Measurements from ENCODE around the gene RAPGEF6. TPM values are rescaled to one million over a fixed set of nuclear protein-coding genes. Genes with fewer than 3 reads are reported as not detected.
"Not testable (repeated sequence)": the region's sequence is repeated elsewhere in the genome, so short reads cannot be mapped to it uniquely, and the experiment has no call there.

RAPGEF6 gene
- total RNA-seq, 2 donors from 2014 or later: 18.9 to 19.9 TPM

DNA sequence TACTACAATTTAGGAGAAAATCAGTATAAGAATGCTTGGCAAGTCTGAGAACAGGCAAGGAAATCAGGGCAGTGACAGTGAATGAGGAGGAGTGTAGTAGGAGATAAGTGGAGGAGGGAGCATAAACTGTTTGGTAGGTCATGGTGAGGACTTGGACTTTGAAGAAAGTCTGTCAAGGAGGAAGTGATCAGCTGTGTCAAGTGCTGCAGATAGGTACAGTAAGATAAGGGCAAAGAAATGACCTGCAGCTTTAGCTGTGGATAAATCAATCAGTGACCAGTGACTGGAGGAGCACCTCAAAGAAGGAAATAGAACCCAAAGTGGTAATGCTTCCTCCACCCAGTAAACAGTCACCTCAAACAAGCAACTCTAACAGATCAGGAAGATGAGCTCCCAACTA is 106.3 kb downstream of the RAPGEF6 start:
- intact Hi-C loops (cut with DNase I): no loop called here
- no peak for DNase-seq (ENCODE audit: low spot score)

DNA sequence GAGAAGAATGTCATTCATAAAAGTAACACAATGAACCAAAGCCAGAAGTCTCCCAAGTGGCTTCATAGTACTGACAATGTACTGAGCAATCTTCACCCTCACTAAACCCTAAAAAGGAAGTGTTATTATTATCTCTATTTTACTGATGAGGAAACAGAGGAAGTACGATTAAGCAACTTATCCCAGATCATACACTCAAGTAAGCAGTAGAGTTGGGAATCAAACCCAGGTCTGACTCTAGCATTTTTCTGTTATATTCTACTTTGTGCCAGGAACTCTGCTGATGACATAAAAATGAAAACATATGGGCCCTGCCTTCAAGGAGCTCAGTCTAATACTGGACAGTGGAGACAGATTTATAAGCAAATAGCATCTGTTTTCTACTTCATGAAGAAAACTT is 109.2 kb downstream of the RAPGEF6 start:
- no peak for DNase-seq (ENCODE audit: low spot score)
- intact Hi-C loops (cut with DNase I): no loop called here

DNA sequence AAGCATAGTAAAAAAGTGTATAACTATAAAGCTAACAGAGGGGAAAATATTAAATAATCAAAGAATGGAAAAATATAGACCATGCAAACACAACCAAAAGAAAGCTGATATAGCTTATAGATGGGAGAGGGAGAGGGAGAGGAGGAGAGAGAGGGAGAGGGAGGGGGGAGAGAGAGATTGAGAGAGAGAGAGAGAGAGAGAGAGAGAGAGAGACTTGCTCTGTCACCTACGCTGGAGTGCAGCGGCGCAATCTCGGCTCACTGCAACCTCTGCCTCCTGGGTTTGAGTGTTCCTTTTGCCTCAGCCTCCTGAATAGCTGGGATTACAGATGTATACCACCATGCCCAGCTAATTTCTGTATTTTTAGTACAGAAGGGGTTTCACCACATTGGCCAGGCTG is 110.6 kb downstream of the RAPGEF6 start:
- intact Hi-C loops (cut with DNase I): no loop called here
- DNase-seq (ENCODE audit: low spot score): no peak

DNA sequence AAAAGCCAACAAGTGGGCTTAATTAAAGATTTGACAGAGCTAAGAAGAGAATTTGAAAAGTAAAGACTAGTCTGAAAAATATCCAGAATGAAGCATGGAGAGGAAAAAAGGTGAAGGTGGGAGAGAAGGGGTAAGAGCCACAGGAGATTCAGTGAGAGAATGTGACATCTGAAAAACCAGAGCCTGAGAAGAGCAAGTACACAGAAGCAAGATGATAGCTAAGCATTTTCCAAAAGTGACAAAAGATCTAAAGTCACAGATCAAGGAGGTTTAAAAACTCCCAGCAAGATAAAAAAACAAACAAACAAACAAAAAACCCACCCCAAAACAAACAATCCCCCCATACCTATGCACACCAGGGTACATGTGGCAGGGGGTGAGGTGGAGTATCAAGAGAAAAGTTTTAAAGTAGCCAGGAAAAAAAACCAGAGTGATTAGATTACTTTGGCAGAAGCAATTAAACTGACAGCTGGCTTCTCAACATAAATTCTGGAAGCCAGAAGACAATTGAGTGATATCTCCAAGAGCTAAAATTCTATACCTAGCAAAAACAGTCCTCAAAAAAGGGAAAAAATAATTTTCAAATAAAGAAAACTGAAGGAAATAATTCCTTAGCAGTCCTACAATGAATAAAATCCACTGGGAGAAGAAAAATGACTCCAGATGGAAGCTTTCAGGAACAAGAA is 111.4 kb downstream of the RAPGEF6 start:
- intact Hi-C loops (cut with DNase I): no loop called here

DNA sequence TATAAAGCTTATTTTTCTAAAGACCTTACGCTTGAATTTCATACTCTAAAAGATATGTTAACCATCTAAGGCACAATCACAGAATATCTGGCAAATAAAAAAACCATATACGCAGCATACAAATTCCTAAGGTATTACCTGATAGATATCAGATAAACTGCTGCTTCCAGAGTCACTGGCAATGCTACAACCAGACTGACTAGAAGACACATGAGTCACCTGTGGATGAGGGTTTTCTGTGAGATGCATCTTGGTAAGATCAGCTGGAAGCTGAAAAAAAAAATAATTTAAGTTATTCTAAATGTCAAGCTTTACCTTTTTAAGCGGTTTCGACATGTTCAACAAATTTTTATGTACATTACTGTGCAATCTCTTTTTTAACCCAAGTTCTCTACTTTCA is 113.8 kb downstream of the RAPGEF6 start:
- intact Hi-C loops (cut with DNase I): no loop called here
- no peak for DNase-seq (ENCODE audit: low spot score)

More for the DNA sequence above, 111.4 kb downstream of the RAPGEF6 start:
- no peak for DNase-seq (ENCODE audit: low spot score)

DNA sequence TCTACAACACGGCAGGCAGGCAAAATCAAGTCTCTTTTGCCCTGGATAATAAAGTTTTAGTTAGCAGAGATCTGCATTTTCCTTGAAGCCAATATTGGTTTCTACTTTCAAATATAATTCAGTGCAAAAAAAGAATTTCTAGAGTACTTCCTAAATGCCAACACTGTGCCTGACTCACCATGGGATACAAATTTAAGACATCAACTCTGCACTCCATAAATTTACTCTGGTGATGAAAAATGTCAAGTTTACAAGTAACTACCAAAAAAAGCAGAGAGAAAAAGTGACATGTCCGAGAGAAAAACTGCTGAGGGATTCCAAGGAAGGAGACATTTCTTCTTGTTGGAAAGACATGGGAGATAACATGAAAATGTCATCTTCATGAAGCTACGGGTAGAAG is 119.7 kb downstream of the RAPGEF6 start:
- no peak for DNase-seq (ENCODE audit: low spot score)
- intact Hi-C loops (cut with DNase I): no loop called here

DNA sequence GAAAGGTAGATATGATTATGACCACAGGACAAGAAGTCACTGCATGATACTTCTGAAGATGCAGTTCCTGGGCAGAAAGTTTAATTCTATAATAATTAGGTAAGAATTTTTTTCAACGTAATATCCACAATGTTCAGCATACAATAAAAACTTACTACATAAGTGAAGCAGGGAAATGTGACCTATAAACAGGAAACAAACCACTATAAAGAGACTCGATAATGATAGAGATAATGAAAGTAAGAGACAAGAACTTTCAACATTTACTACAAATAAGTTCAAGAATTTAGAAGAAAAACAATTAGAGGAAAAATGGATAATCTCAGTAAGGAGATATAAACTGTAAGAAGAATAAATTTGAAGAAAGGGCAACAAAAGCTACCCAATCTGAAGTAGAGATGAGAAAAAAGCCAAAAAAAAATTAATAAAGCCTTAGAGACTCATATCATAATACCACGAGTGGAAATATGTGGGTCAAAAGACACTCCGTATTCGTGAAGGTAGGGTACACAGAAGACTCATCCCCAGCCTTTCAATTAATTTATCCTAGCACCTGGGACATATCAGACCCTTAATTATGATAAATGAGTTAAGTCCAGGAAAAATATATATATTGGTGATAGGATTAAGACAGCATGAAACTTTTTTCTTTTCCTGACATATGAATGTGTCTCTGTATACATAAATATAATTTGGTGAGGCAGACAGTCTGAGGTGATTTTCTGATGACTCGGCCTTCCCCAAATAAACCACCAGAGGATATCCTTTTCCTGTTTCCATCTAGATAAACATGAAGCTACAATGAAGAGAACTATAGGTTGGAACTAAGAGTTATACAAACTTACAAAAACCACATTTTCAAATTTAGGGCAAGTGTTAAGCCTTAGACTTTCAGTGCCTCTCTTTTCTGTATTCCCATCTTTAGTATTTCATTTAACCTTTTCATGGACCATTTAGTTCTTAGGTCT is 120.4 kb downstream of the RAPGEF6 start:
- DNase-seq (ENCODE audit: low spot score): no peak
- intact Hi-C loops (cut with DNase I): no loop called here

DNA sequence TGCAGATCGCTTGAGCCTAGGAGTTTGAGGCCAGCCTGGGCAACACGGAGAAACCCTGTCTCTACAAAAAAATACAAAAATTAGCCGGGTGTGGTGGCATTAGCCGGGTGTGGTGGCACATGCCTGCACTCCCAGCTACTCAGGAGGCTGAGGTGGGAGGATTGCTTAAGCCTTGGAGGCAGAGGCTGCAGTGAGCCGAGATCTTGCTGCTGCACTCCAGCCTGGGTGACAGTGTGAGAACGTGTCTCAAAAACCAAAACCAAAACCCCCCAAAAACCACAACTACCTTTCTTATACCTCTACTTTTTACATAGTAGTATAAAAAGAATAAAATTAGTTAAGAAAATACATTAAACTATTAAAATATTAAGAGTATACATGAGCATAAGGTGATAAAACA is 121.2 kb downstream of the RAPGEF6 start:
- intact Hi-C loops (cut with DNase I): no loop called here
- DNase-seq (ENCODE audit: low spot score): no peak

DNA sequence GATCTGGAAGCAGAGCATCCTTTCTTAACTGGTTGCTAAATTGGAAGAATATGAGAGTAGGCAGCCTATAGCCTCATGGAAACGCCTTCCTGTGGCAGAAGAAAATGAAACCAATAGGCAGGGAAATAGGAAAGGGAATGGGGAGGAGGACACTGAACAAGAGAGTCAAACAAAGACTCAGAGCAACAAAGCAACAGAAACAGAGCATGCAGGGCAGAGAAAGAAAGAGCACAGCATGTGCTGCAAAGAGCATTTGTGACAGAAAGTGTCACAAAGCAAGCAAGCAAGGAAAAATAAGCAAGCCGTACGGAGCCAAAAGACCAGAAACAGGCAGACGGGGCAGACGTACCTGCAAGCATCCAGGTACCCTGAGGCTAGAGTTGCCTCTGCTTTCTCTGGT is 123.1 kb downstream of the RAPGEF6 start:
- DNase-seq (ENCODE audit: low spot score): no peak
- intact Hi-C loops (cut with DNase I): no loop called here

DNA sequence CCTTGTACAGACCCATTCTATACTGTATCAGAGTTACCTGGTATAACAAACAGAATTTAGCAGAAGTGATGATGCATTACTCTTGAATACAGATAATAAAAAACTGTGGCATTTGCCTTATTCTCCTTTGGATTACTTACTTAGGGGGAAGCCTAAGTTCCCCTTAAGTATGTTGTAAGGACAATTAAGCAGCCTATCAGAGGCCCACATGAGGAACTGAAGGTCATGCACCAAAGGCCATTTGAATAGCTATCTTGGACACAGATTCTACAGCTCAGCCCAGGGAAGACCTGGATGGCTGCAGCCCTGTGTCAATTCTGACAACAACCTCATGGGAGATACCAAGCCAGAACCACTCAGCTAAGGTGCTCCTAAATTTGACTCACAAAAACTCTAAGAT is 125.2 kb downstream of the RAPGEF6 start:
- intact Hi-C loops (cut with DNase I): no loop called here
- no peak for DNase-seq (ENCODE audit: low spot score)

DNA sequence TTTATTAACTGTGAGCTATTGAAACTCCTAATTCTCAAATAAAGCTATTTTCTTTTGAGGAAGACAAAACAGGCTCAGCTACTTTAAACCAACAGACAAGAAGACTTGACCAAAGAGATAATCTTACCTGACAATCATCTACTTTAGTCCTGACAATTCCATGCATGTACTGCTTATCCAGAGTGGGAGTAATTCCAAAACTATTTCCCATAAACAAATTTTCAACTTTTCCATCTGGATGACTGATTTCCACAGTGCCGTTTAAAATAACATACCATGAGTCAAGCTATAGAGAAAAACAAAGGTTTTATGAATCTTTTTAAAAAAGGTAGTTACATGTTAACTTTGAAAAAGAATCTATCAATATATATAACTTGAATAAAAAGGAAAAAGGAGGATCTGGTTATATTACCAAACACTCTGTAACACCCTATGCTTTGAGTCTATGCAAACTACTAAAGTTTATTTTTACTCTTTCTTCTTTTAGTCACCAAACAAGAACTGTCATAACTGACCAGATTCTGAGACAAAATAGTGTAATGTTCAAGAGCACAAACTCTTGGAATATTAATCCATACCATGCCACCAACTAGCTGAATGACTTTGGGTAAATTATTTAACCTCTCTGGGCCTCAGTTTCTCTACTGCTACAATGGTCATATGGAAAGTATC is 129.7 kb downstream of the RAPGEF6 start:
- no peak for DNase-seq (ENCODE audit: low spot score)
- intact Hi-C loops (cut with DNase I): no loop called here

DNA sequence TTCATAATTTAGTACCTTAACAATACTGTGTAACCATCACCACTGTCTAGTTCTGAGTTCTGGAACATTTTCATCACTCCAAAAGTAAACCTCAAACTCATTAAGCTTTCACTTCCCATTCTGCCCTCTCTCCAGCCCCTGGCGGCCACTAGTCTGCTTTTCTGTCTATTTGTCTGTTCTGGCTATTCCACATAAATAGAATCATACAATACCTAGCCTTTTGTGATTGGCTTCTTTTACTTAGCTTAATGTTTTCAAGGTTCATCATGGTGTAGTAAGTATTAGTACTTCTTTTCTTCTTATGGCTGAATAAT is 138.7 kb downstream of the RAPGEF6 start:
- intact Hi-C loops (cut with DNase I): no loop called here
- no peak for DNase-seq (ENCODE audit: low spot score)

DNA sequence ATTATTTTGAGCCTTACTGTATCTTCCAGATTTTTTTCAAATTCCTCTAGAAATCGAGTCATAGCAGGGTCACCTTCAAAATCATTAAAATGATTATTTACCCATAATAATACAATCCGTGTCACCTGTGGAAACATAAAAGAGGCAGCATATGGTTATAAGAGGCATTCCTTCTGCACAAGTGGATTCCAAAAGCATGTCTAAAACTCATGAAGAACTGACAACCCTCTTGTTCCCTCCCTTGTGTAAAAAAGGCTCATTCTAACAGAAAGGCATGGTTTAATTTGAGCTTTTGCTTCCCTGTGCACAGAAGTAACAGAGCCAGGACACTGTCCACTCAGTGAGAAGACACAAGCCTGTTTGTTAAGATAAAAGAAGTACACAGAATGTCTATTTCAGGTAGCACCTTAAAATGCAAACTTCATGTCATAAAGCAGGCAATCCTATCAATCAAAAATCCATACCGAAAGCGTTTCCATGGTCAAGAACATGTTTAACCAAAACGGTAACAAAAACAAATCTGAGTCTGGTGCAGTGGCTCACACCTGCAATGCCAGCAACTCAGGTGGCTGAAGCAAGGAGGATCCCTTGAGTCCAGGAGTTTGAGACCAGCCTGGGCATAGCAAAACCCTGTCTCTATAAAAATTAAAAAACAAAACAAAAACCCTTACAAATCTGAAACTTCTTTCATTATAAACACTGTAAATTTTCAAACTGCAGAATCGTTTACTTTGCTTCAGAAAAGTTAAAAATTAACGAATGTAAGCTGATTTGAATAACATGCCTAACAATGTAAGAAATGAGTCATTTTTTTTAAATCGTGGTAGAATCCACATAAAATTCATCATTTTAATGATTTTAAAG is 139.3 kb downstream of the RAPGEF6 start:
- DNase-seq (ENCODE audit: low spot score): no peak
- intact Hi-C loops (cut with DNase I): no loop called here

DNA sequence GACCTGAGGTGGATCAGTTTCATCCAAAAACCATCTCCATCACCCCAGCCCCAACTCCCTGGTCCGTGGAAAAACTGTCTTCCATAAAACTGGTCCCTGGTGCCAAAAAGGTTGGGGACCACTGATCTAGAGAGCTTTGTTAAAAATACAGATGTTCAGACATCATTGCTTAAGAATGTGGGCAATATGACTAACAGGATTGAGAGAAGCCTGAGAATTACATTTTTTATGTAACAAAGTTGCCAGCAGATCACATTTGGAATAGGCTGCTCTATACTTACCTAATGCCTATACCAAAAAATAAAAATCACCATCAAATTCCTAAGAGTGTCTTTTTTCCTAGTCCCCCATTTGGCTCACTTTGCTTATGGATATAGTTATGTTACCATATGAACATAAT is 143.3 kb downstream of the RAPGEF6 start:
- no peak for DNase-seq (ENCODE audit: low spot score)
- intact Hi-C loops (cut with DNase I): no loop called here

DNA sequence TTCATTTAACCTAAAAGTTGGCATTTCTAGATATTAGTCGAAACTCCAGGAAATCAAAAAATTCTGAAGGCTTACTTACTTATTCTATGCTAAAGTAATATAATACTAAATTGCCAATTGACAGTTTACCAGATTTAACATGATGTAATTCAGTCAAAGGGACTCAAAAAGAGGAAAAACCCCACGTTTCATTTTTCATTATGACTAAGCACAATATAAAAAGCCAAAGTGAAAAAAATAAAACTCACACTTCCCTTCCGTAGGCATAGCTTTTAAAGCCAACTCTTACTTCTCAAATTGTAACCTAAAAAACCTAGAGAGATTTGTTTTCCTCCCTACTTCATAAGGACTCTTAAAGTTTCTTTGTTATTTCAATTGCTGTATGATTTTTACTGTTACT is 146.6 kb downstream of the RAPGEF6 start:
- intact Hi-C loops (cut with DNase I): no loop called here
- DNase-seq (ENCODE audit: low spot score): no peak

DNA sequence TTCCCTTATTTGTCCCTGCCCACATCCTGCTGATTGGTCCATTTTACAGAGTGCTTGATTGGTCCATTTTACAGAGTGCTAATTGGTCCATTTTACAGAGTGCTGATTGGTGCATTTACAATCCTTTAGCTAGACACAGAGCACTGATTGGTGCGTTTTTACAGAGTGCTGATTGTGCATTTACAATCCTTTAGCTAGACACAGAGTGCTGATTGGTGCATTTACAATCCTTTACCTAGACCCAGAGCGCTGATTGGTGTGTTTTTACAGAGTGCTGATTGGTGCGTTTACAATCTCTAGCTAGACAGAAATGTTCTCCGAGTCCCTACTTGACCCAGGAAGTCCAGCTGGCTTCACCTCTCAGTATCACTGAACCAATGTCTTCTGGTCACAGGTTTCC is 147.7 kb downstream of the RAPGEF6 start:
- intact Hi-C loops (cut with DNase I); DNase-seq (ENCODE audit: low spot score): not testable (repeated sequence)

DNA sequence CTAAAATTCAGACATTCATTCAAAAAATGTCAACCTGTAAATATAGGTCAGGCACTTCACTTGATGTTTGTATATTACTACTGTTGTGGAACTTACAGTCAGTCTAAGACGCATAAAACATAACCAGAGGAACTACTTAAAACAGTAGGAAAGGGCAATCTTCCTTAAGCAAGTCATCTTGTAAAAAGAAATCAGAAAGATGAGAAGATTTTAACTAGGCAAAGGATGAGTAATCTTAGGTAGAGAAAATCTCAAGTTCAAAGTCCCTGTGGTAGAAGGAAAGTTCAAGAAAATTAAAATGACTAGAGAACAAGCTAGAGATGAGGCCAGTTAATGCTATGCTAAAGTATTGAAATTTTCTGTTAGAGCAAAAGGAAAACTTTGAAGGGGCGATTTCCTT is 152.4 kb downstream of the RAPGEF6 start:
- intact Hi-C loops (cut with DNase I): no loop called here
- DNase-seq (ENCODE audit: low spot score): no peak

DNA sequence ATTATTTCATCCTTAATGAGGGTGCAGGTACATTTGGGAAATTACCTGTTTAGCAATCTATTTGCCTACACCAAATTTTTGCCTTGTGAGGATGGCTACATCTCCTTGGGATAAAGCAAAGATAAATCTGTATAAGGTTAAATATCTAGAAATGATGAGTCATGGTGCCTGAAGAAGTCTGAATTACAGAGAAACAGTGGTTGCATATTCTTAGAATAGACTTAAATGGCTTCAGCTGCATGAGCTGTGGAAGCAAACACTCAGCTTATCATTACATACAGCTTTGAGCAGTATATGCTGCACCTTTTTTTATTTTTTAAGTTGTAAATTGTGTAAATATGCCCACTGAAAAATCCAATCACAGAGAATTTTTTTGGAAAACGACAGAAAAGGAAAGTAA is 153.5 kb downstream of the RAPGEF6 start:
- DNase-seq (ENCODE audit: low spot score): no peak
- intact Hi-C loops (cut with DNase I): no loop called here

DNA sequence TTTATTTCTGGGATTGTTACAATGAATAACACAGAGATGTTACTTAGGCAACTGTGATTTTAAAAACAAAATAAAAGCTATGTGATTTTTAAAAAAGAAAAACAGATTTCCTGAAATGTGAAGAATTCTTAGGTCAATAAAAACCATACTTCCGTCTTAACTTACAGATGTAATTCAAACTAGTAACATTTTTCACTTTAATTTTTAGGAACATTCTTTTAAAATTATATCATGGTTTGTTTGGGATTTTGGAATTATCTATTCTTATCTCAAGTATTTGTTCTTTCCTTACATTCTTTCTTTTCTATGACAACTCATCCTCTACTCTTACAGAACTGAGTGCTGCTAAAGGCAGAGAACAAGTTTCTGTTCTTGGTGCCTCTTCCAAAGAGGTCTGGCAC is 159.5 kb downstream of the RAPGEF6 start:
- DNase-seq (ENCODE audit: low spot score): no peak
- intact Hi-C loops (cut with DNase I): no loop called here

DNA sequence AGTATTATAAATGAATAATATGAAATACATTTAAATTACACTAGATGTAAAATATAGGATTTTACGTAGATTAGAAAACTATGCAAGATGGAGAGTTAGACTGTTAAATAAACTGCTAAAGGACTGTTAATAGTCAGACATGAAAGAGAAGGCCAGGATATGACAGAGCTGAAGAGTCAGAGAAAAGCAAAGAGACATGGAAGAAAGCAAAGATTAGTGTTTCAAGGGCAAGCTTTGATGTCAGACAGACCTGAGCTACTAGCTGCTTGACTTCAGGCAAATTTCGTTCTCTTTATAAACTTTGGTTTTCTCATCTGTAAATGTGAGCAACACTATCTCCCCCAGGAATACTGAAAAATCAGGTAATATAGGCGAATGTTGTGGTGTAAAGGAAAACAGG is 161.3 kb downstream of the RAPGEF6 start:
- intact Hi-C loops (cut with DNase I): no loop called here
- DNase-seq (ENCODE audit: low spot score): no peak
